ENCODE measurements around the gene OTUB2. TPM values are rescaled to one million over a fixed set of nuclear protein-coding genes. Genes with fewer than 3 reads are reported as not detected.

OTUB2 gene
- total RNA-seq, 4 donors from 2014 or later = 2.1 to 10.3 (median 7.4) TPM

- no peak for TF ChIP-seq POLR2A (IDR thresholded peaks at IDR 0.05)
- TF ChIP-seq CTCF (IDR thresholded peaks at IDR 0.05) = no peak
- no peaks in the 10 kb centered on the region for H3K9me3 ChIP-seq
- DNase-seq = no peak
- peaks cover 11 to 100% (median 36%) of the 10 kb centered on the region in 3 donors for H3K36me3 ChIP-seq
- intact Hi-C loops (cut with DNase I) = no loop called here
- H3K27ac ChIP-seq = no peak overlapping the region
- H3K4me3 ChIP-seq = no peak overlapping the region
- WGBS, 2 donors = 92 to 93% methylated on average over 3 of the region's 3 CpGs
- no peaks in the 10 kb centered on the region for H3K27me3 ChIP-seq
- H3K4me1 ChIP-seq = peaks cover 0 to 13% (median 0%) of the 10 kb centered on the region in 3 donors
Measured at GRCh38 chr14:94047581-94047980, 21.4 kb downstream of the OTUB2 start.

DNA sequence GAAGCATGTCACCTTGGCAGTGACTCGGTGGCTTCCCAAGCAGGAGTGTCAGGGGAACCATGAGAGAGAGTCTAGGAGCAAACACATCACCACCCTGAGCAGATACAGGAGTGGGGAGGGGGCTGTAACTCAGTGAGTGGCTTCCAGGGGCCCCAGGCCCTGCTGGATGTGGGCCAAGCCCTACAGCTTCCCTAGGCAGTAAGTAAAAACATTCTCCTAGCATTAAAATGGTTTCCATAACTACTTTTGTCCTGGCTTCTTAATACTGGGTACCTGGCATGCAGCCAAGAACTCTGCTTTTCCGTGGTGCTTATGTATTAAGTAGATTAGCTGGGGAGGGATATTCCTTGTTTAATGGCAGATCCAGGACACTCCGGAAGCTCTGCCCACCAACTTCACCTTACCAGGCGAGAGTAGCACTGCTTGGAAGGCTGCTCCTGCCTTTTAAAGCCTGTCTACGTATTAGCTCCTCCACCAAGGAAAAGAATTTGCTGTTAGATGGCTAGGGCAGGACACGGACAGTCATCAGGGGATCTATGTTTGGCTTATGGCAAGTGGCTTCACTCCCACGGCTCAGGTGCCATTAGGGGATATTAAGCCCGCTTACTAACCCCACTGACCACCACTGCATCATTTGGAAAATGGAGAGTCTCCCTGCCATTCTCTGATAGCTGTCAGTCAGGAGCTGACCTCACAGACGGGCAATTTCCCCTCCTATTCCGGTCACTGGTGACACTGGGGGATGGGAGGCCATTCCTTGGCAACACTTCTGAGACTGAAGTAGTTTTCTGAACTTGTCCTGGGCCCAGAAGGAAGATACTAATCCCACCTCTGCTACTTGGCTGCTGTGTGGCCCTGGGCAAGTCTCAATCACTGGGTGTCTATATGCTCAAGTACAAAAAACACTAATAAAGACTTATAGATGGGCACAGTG lies 22.8 kb downstream of the OTUB2 start:
- H3K36me3 ChIP-seq = peaks cover 16 to 100% (median 42%) of the 10 kb centered on the region in 3 donors
- intact Hi-C loops (cut with DNase I) = no loop called here

GRCh38 chr14:94049625-94050023 lies 23.5 kb downstream of the OTUB2 start:
- peaks cover 16 to 100% (median 49%) of the 10 kb centered on the region in 3 donors for H3K36me3 ChIP-seq
- H3K9me3 ChIP-seq = no peaks in the 10 kb centered on the region
- TF ChIP-seq CTCF (IDR thresholded peaks at IDR 0.05) = no peak
- no peak for TF ChIP-seq POLR2A (IDR thresholded peaks at IDR 0.05)
- 88 to 100% methylated on average over 1 to 2 of the region's 2 CpGs for WGBS, 2 donors
- no peaks in the 10 kb centered on the region for H3K27me3 ChIP-seq
- intact Hi-C loops (cut with DNase I) = loop anchor here (5.0 kb wide), 1 partner anchor 88 kb away; no protein-coding TSS in a partner anchor
- peaks cover 0 to 12% (median 0%) of the 10 kb centered on the region in 3 donors for H3K4me1 ChIP-seq
- no peak overlapping the region for H3K4me3 ChIP-seq
- H3K27ac ChIP-seq = no peak overlapping the region
- no peak for DNase-seq

More for the DNA sequence above, 22.8 kb downstream of the OTUB2 start:
- H3K4me3 ChIP-seq = no peak overlapping the region
- no peaks in the 10 kb centered on the region for H3K9me3 ChIP-seq
- H3K27ac ChIP-seq = no peak overlapping the region
- H3K4me1 ChIP-seq = peaks cover 0 to 12% (median 0%) of the 10 kb centered on the region in 3 donors
- DNase-seq = no peak
- TF ChIP-seq CTCF (IDR thresholded peaks at IDR 0.05) = no peak
- no peak for TF ChIP-seq POLR2A (IDR thresholded peaks at IDR 0.05)
- no peaks in the 10 kb centered on the region for H3K27me3 ChIP-seq
- WGBS, 2 donors = 76 to 81% methylated on average over 9 to 10 of the region's 10 CpGs

DNA sequence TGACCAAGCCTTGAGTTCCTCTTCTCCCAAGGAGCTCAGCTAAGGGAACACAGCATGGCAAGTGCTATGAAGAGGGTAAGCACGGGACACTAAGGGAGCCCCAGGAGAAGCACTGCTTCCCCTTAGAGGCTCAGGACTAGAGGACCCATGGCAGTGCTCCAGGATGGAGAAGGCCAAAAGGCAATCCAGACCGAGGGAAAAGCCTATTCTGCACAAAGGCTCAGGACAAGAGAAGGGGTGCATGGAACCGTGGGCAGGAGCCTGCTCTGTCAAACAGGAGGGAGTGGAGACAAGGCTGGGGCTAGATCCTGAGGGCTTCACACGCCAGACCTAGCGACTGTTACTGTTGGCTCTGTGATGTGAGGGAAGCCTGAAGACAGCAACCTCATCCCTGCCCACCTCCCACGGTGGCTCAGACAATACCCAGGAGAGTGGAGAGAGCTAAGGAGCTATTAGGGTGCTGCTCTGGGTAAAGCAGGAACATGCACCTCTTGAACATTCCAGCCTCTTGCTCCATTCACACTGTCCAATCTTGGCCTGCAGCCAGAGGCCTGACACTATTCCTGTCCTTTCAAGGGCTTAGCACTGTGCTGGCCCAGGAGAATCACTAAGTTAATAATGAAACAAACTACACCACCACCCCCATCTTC lies 24.2 kb downstream of the OTUB2 start:
- Histone ChIP-seq H3K27ac (no peak overlapping the region), H3K4me3 (no peak overlapping the region), H3K27me3 (no peaks in the 10 kb centered on the region), H3K36me3 (peaks cover 16 to 100% (median 53%) of the 10 kb centered on the region in 3 donors), H3K4me1 (peaks cover 0 to 12% (median 0%) of the 10 kb centered on the region in 3 donors), H3K9me3 (no peaks in the 10 kb centered on the region)
- WGBS, 2 donors = 67 to 84% methylated on average over 4 to 6 of the region's 6 CpGs
- no peak for DNase-seq
- intact Hi-C loops (cut with DNase I) = loop anchor here (5.0 kb wide), 1 partner anchor 87 kb away; no protein-coding TSS in a partner anchor
- TF ChIP-seq CTCF (IDR thresholded peaks at IDR 0.05) (no peak), POLR2A (IDR thresholded peaks at IDR 0.05) (no peak)

Data from esophagus squamous epithelium (tissue), 5 donors.